NCI-H2107 (cell line): Measurements from ENCODE around the gene SCAMP3.

Experiments
- DNase-seq: peaks from one replicate; lab custom pipeline; 2025; lab: John Stamatoyannopoulos, UW

SCAMP3 gene

GRCh38 chr1:155285063-155285462, 22.9 kb upstream of the SCAMP3 start:
- no peak for DNase-seq

DNA sequence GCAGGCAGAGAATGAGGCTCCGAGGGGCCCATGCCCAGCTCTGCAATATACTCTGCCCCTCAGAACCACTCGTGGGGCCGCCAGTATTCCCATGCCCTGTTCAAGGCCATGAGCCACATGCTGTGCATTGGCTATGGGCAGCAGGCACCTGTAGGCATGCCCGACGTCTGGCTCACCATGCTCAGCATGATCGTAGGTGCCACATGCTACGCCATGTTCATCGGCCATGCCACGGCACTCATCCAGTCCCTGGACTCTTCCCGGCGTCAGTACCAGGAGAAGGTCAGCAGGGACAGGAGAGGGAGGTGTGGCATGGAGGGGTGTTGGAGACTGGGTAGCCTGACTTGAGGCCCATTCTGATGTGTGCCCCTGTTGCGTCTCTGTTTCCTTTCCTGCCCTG, 22.3 kb upstream of the SCAMP3 start:
- no peak for DNase-seq

DNA sequence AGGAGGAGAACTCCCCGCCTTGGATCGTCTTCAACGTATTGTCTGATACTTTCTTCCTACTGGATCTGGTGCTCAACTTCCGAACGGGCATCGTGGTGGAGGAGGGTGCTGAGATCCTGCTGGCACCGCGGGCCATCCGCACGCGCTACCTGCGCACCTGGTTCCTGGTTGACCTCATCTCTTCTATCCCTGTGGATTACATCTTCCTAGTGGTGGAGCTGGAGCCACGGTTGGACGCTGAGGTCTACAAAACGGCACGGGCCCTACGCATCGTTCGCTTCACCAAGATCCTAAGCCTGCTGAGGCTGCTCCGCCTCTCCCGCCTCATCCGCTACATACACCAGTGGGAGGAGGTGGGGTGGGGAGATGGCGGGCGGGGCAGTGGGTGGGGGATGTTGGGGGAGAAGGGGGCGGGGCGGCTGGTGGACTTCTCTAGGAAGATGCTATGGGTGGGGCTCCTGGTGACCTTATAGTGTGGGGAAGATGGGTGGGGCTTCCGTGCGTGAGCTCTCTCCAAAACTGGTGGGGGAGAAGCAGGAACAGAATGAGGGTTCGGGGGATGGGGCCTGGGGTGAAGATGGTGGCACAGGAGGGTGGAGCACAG, 20.4 kb upstream of the SCAMP3 start:
- DNase-seq, result no peak

GRCh38 chr1:155279268-155279667, 17.1 kb upstream of the SCAMP3 start:
- no peak for DNase-seq

DNA sequence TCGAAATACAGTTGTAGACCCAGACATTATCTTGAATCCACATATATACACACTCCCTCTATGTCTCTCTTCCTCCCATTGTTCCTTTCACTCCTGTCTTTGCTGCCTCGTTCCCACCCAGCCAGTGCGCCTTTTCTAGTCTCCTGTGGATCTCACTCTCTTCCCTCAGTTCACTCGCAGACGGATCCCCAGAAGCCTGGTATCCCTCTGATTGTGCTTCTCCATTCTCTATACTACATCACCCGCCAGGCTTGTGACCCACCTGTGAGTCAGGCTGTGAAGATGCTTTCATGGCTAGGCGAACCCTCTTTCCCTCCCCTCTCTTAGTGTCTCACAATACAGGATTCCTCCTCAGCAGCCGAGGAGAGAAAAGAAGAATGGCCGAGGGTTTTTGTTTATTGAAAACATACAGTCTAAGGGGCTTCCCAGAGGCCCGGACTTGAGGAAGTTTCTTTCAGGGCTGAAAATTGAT, 16.6 kb upstream of the SCAMP3 start:
- DNase-seq, result no peak

GRCh38 chr1:155277902-155278688, 15.9 kb upstream of the SCAMP3 start:
- DNase-seq, result peak; percentile 72

- peak; percentile 98 for DNase-seq
Measured at GRCh38 chr1:155277070-155277901, 15.1 kb upstream of the SCAMP3 start, which contains the start of gene HCN3. TSS of gene HCN3 (plus strand) at chr1:155277463. CDS start at chr1:155277591, 128 bp downstream.

GRCh38 chr1:155273343-155274245, 11.4 kb upstream of the SCAMP3 start, which contains the start of gene CLK2:
TSS of gene CLK2 (minus strand) at chr1:155273504. CDS start at chr1:155270977, 2,527 bp downstream.
- DNase-seq, result peak; percentile 98

DNA sequence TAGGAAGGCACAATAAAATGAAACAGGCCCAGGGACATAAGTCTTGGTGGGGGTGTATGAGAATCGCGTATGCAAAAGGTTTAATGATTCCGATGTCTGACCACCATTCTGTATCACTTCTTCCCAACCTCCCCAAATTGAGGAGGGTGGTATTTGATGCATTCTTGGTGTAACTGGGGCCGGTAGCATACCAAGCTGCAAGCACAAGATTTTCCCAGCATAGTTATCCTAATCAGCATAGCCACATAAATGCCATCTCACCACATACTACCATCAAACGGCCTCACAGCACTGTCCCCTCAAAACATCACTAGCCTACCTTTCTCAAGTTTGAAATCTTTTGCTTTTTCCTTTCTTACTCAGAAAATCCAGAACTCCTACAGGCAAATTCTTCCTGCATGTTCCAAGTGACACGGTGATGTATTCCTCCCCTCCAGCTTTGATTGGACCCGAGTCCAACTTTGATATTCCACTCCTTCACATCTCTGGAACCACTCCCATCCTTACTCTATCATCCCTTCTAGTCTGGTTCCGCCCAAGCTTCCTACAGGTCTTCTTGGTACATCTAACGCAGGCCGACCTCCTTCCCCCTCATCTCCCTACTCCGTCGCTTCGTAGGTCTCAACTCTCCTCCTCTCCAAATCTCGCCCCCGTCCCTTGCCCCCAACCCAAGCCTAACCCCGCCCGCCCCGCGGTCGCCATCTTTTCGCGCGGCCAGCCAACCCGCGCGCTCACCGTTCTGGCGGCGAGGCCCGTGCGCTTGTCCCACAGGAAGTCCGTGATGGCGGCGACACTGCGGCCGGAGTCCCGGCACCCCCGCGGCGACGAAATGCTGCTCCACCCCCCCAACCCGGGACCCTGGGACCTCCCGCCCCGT, 10.5 kb upstream of the SCAMP3 start:
- DNase-seq, result no peak

GRCh38 chr1:155269381-155269780, 7.2 kb upstream of the SCAMP3 start:
- DNase-seq, result no peak

GRCh38 chr1:155268630-155269029, 6.5 kb upstream of the SCAMP3 start:
- DNase-seq, result no peak

- no peak for DNase-seq
Measured at GRCh38 chr1:155267373-155267772, 5.2 kb upstream of the SCAMP3 start.

- no peak for DNase-seq
Measured at GRCh38 chr1:155266553-155266952, 4.4 kb upstream of the SCAMP3 start.

GRCh38 chr1:155263067-155263466, 907 bp upstream of the SCAMP3 start:
- DNase-seq, result no peak

- DNase-seq, result no peak
Measured at GRCh38 chr1:155261493-155261851, 688 bp downstream of the SCAMP3 start.

DNA sequence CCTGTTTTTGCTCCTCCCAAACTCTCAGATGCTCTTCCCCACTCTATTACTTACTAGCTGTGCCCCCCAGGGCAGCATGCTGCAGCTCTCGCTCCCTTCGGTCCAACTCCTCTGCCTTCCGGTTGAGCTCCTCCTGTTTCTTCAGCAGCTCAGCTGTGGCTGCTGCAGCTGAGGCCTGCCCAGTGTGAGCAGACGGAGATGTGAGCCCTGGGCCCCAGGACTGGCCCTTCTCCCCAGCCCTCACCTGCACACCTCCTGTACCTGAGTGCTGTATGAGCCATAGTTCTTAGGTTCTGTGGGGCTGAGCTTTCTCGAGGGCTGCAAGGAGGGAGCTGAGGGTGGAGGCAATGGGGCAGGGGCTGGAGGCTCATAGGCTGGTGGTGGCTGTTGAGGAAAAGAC, 1.9 kb downstream of the SCAMP3 start:
- no peak for DNase-seq

GRCh38 chr1:155256058-155256852, 5.9 kb downstream of the SCAMP3 start:
- DNase-seq, result no peak

DNA sequence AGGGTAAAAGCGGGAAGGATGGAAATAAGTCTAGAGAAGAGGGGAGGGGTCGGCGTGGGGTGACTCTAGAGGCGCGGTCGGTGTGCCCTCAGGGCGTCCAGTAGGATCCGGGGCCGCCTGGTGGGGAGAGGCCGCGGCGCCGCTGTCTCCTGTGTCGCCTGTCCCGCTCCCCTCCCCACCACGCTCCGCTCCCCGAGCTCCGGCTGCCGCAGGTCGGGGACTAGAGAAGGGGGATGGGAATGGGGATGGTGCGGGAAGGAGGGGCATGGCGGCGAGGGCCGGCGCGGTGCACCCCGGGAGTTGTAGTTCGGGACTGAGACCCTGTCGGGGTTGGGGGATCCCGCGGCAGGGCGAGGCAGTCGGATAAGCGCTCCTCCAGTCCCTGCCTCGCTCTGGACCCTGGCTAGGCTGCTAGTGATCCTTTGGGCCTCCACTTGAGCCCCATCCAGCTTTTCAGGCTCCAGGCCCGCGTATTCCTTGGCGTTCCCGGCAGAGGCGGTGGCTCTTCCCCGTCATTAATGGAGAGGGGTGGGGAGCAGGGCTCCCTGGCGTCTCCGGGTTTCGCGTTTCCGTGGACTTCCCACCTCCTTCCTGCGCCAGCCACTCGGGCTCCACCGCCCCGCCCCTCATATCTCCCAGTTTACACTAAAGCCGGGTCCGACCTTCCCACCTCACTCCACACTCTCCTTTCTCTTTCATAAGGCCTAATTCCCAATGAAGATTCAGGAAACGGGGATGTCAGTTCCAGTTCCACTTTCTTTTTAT, 6.7 kb downstream of the SCAMP3 start, which contains the start of gene ENTREP3:
Gene ENTREP3 (minus strand): TSS at position 241 of the 765 bp plus-strand sequence. CDS start 606 bp downstream, outside the sequence.
- DNase-seq, result peak; percentile 89
